Ascending aorta (tissue), 2 donors: Measurements from ENCODE around the gene MYO5C. TPM values are rescaled to one million over a fixed set of nuclear protein-coding genes. Genes with fewer than 3 reads are reported as not detected.

Source experiments
- DNase-seq, 2 donors: peaks; one replicate each; pipeline ENCODE4 v3.0.0-alpha.2; 2019; ENCODE audit warnings: low spot score in 2 of 2
- H3K27ac ChIP-seq, 2 donors: fragments of 200-600 bp; sonication (generic); one replicate each; pipeline ENCODE4 v1.5.1; 2016 to 2017; ENCODE audit warnings: mild to moderate bottlenecking in 1 of 2
- H3K27me3 ChIP-seq: fragments of 200-600 bp; sonication (generic); one replicate; pipeline ENCODE4 v1.5.1; 2017
- H3K36me3 ChIP-seq, 2 donors: fragments of 200-600 bp; sonication (generic); one replicate each; pipeline ENCODE4 v1.5.1; 2016
- H3K4me1 ChIP-seq, 2 donors: fragments of 200-600 bp; sonication (generic); one replicate each; pipeline ENCODE4 v1.5.1; 2016 to 2017; ENCODE audit warnings: mild to moderate bottlenecking in 1 of 2
- H3K4me3 ChIP-seq, 2 donors: fragments of 200-600 bp; sonication (generic); one replicate each; pipeline ENCODE4 v1.5.1; 2016 to 2017; ENCODE audit warnings: mild to moderate bottlenecking in 1 of 2
- H3K9me3 ChIP-seq, 2 donors: fragments of 200-600 bp; sonication (generic); one replicate each; pipeline ENCODE4 v1.5.1; 2016
- CTCF ChIP-seq, 3 experiments: fragments of 200-600 bp in 2 of 3; fragments of 450-650 bp in 1 of 3; sonication (generic) in 2 of 3; IDR thresholded peaks; one replicate each; pipeline ENCODE4 v1.5.1; 2016 to 2019; ENCODE audit warnings: antibody characterized with exemption in 3 of 3, mild to moderate bottlenecking in 1 of 3, moderate library complexity in 1 of 3
- intact Hi-C: fragments of 100-400 bp; cut with DNase I; formaldehyde crosslinking; loops from one replicate; pipeline ENCODE4 v1.15.1; 2023
- total RNA-seq: library from RNA; depleted of rRNA; stranded (reverse); fragments of >200 nt; gene quantifications from one replicate; pipeline ENCODE4 v1.1.0, GENCODE V29; 2016

The MYO5C gene
- total RNA-seq, 1 donor from 2014 or later, result 11.0 TPM

GRCh38 chr15:52324109-52324508, 28.5 kb upstream of the MYO5C start:
- no peak for TF ChIP-seq CTCF (IDR thresholded peaks at IDR 0.05)
- H3K4me1 ChIP-seq, result no peaks in the 10 kb centered on the region
- H3K9me3 ChIP-seq, result no peaks in the 10 kb centered on the region
- DNase-seq, result no peak
- peaks cover 25 to 46% of the 10 kb centered on the region in 2 donors for H3K36me3 ChIP-seq
- H3K27me3 ChIP-seq, result no peaks in the 10 kb centered on the region
- H3K4me3 ChIP-seq, result no peak overlapping the region
- intact Hi-C loops, result no loop called here
- no peak overlapping the region for H3K27ac ChIP-seq

- no peak overlapping the region for H3K4me3 ChIP-seq
- peaks cover 31 to 66% of the 10 kb centered on the region in 2 donors for H3K36me3 ChIP-seq
- no peak for DNase-seq
- H3K27me3 ChIP-seq, result no peaks in the 10 kb centered on the region
- no peak for TF ChIP-seq CTCF (IDR thresholded peaks at IDR 0.05)
- H3K4me1 ChIP-seq, result no peaks in the 10 kb centered on the region
- no peak overlapping the region for H3K27ac ChIP-seq
- intact Hi-C loops, result no loop called here
- H3K9me3 ChIP-seq, result no peaks in the 10 kb centered on the region
These were observed 23.3 kb upstream of the MYO5C start for GRCh38 chr15:52318729-52319500.

DNA sequence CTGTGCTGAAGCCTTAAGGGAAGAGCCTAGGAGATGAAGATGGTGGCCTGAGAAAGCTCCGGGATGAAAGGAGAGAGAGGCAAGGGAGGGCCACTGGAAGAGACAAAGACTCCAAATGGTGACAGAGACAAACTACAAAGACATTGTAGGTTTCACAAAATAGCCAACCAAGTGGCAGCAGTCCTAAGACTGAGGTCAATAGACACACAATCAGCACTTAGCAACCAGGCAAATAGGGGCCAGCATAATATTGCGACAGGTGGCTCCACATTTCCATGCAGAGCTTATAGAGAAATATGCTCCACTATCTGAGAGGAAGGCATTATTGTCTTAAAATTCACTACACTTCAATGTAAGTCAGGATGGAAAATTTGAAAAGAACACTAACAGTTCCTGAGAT, 22.1 kb upstream of the MYO5C start:
- Histone ChIP-seq H3K9me3 (no peaks in the 10 kb centered on the region), H3K4me3 (no peak overlapping the region), H3K27ac (no peak overlapping the region), H3K36me3 (peaks cover 32 to 78% of the 10 kb centered on the region in 2 donors), H3K4me1 (no peaks in the 10 kb centered on the region), H3K27me3 (no peaks in the 10 kb centered on the region)
- TF ChIP-seq CTCF (IDR thresholded peaks at IDR 0.05), result no peak
- intact Hi-C loops, result no loop called here
- no peak for DNase-seq

DNA sequence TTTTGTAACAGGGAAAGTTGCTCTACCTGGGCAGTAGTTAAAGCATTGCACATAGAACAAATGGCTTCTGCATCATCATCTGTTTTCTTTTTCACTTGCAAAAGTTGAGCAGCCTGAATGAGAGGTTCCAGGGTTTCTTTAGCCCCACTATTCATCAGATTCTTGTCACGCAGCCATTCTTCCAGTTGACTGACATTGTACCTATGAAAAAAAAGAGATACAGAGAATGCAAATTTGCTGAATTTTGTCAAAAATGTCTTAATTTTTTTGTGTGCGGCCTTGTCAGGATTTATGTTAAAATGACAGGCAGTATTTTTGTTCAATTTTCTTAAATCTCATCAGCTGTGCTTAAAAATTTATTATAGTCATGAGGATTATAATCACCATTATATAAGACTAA, 21.4 kb upstream of the MYO5C start:
- TF ChIP-seq CTCF (IDR thresholded peaks at IDR 0.05), result no peak
- H3K27me3 ChIP-seq, result no peaks in the 10 kb centered on the region
- H3K4me1 ChIP-seq, result no peaks in the 10 kb centered on the region
- no peaks in the 10 kb centered on the region for H3K9me3 ChIP-seq
- no peak for DNase-seq
- H3K4me3 ChIP-seq, result no peak overlapping the region
- no peak overlapping the region for H3K27ac ChIP-seq
- H3K36me3 ChIP-seq, result peaks cover 32 to 84% of the 10 kb centered on the region in 2 donors
- intact Hi-C loops, result no loop called here

GRCh38 chr15:52309154-52309548, 13.5 kb upstream of the MYO5C start:
- DNase-seq, result no peak
- peaks cover 13 to 38% of the 10 kb centered on the region in 2 donors for H3K36me3 ChIP-seq
- TF ChIP-seq CTCF (IDR thresholded peaks at IDR 0.05), result no peak

More at GRCh38 chr15:52309154-52309548, 13.5 kb upstream of the MYO5C start:
- no peaks in the 10 kb centered on the region for H3K4me1 ChIP-seq
- H3K4me3 ChIP-seq, result no peak overlapping the region
- H3K27ac ChIP-seq, result no peak overlapping the region
- H3K27me3 ChIP-seq, result no peaks in the 10 kb centered on the region
- intact Hi-C loops, result no loop called here
- H3K9me3 ChIP-seq, result no peaks in the 10 kb centered on the region
